Neural cell (in vitro differentiated cells): ENCODE results near the gene GPC1. TPM values are rescaled to one million over a fixed set of nuclear protein-coding genes. Genes with fewer than 3 reads are reported as not detected.

ENCODE experiments used
- H2AFZ ChIP-seq: fragments of 200-600, 300-800 bp; sonication (generic), shearing (Covaris generic); 2 replicates; pipeline ENCODE4 v1.6.0; 2014; ENCODE audit warnings: low read depth, mild to moderate bottlenecking, antibody characterized with exemption, low read length, moderate library complexity
- H3F3A ChIP-seq: fragments of 200-600 bp; shearing (Covaris generic); 2 replicates; pipeline ENCODE4 v1.6.1; 2016; ENCODE audit warnings: mild to moderate bottlenecking, moderate library complexity, mixed read lengths, antibody characterized with exemption, low read length; ENCODE audit not compliant: insufficient read depth, poor library complexity, severe bottlenecking
- H3K27ac ChIP-seq: fragments of 200-600, 300-800 bp; sonication (generic), shearing (Covaris generic); 2 replicates; pipeline ENCODE4 v1.5.1; 2014; ENCODE audit warnings: mild to moderate bottlenecking, low read length, moderate library complexity
- H3K27me3 ChIP-seq: fragments of 300-800, 200-600 bp; sonication (generic), shearing (Covaris generic); 2 replicates; pipeline ENCODE4 v1.6.0; 2014; ENCODE audit warnings: mild to moderate bottlenecking, low read depth, low read length, moderate library complexity; ENCODE audit not compliant: insufficient read depth
- H3K36me3 ChIP-seq: fragments of 300-800, 200-600 bp; sonication (generic), shearing (Covaris generic); 2 replicates; pipeline ENCODE4 v1.5.1; 2014; ENCODE audit warnings: mild to moderate bottlenecking, antibody characterized with exemption, low read length, moderate library complexity; ENCODE audit not compliant: insufficient read depth
- H3K4me2 ChIP-seq: fragments of 300-800, 200-600 bp; sonication (generic), shearing (Covaris generic); 2 replicates; pipeline ENCODE4 v1.6.0; 2014; ENCODE audit warnings: mild to moderate bottlenecking, low read length
- H3K4me3 ChIP-seq: fragments of 300-800, 200-600 bp; sonication (generic), shearing (Covaris generic); 2 replicates; pipeline ENCODE4 v1.5.1; 2014; ENCODE audit warnings: mild to moderate bottlenecking, low read length, moderate library complexity
- H3K79me2 ChIP-seq: fragments of 200-600 bp; shearing (Covaris generic); replicated peaks from 2 replicates; pipeline ENCODE4 v1.6.0; 2014; ENCODE audit warnings: mild to moderate bottlenecking, low read length, moderate library complexity; ENCODE audit not compliant: insufficient read depth
- H3K9ac ChIP-seq: fragments of 300-800, 200-600 bp; sonication (generic), shearing (Covaris generic); 2 replicates; pipeline ENCODE4 v1.6.1; 2016; ENCODE audit warnings: mild to moderate bottlenecking, low read length, mixed read lengths
- H3K9me2 ChIP-seq: fragments of 200-600 bp; shearing (Covaris generic); 2 replicates; pipeline ENCODE4 v1.6.1; 2016; ENCODE audit warnings: mild to moderate bottlenecking, low read length, mixed read lengths; ENCODE audit not compliant: insufficient read depth
- H3K9me3 ChIP-seq: fragments of 200-600, 300-800 bp; sonication (generic), shearing (Covaris generic); 2 replicates; pipeline ENCODE4 v1.6.1; 2016; ENCODE audit warnings: mild to moderate bottlenecking, mixed run types, low read length, moderate library complexity, mixed read lengths
- H4K20me1 ChIP-seq: fragments of 200-600 bp; shearing (Covaris generic); 2 replicates; pipeline ENCODE4 v1.6.1; 2016; ENCODE audit warnings: mild to moderate bottlenecking, mixed run types; ENCODE audit not compliant: insufficient read depth
- CTCF ChIP-seq: fragments of 450-650 bp; IDR thresholded peaks from 2 replicates; pipeline ENCODE4 v1.5.1; 2014; ENCODE audit warnings: antibody characterized with exemption, mild to moderate bottlenecking, moderate library complexity; ENCODE audit not compliant: poor library complexity, severe bottlenecking
- EP300 ChIP-seq: fragments of 450-650 bp; conservative IDR thresholded peaks from 2 replicates; pipeline ENCODE4 v1.6.1; 2014; ENCODE audit warnings: antibody characterized with exemption, mild to moderate bottlenecking, moderate library complexity; ENCODE audit not compliant: poor library complexity, severe bottlenecking
- EZH2 ChIP-seq: fragments of 200-600, 300-800 bp; shearing (Covaris generic), sonication (generic); IDR thresholded peaks from 2 replicates; pipeline ENCODE4 v1.6.1; 2014; ENCODE audit warnings: antibody characterized with exemption, low read length, borderline replicate concordance, mild to moderate bottlenecking; ENCODE audit not compliant: insufficient read depth, poor library complexity, severe bottlenecking
- MXI1 ChIP-seq: fragments of 450-650 bp; conservative IDR thresholded peaks from 2 replicates; pipeline ENCODE4 v1.6.1; 2014; ENCODE audit warnings: antibody characterized with exemption, mild to moderate bottlenecking; ENCODE audit not compliant: poor library complexity, severe bottlenecking
- POLR2AphosphoS5 ChIP-seq: IDR thresholded peaks from 2 replicates; pipeline ENCODE4 v1.6.1; 2012
- RAD21 ChIP-seq: fragments of 450-650 bp; conservative IDR thresholded peaks from 2 replicates; pipeline ENCODE4 v1.6.1; 2014; ENCODE audit warnings: antibody characterized with exemption, mild to moderate bottlenecking, moderate library complexity
- REST ChIP-seq: IDR thresholded peaks from 2 replicates; pipeline ENCODE4 v1.6.1; 2012; ENCODE audit warnings: borderline replicate concordance
- SMC3 ChIP-seq: fragments of 450-650 bp; conservative IDR thresholded peaks from 2 replicates; pipeline ENCODE4 v1.6.1; 2014; ENCODE audit warnings: antibody characterized with exemption, mild to moderate bottlenecking, moderate library complexity; ENCODE audit not compliant: poor library complexity
- TAF1 ChIP-seq: IDR thresholded peaks from 2 replicates; pipeline ENCODE4 v1.6.1; 2012; ENCODE audit warnings: low read depth
- polyA plus RNA-seq: library from polyadenylated mRNA; depleted of rRNA; stranded (reverse); fragments of >200 nt; gene quantifications from 2 replicates; pipeline ENCODE4 v1.2.3, GENCODE V29; 2014

The GPC1 gene
- polyA plus RNA-seq, 1 donor from 2014 or later, result 74.0 TPM

GRCh38 chr2:240463866-240464481 lies 28.5 kb downstream of the GPC1 start:
- Histone ChIP-seq H3F3A (no peaks in the 10 kb centered on the region), H3K27me3 (no peaks in the 10 kb centered on the region), H3K9ac (no peak overlapping the region), H3K36me3 (peaks cover 8% of the 10 kb centered on the region), H3K27ac (no peak overlapping the region), H2AFZ (no peak overlapping the region), H3K4me3 (no peak overlapping the region), H3K79me2 (no peaks in the 10 kb centered on the region), H3K9me2 (no peaks in the 10 kb centered on the region), H4K20me1 (no peaks in the 10 kb centered on the region), H3K9me3 (no peaks in the 10 kb centered on the region), H3K4me2 (no peak overlapping the region)
- TF ChIP-seq RAD21, result no peak
- TF ChIP-seq SMC3, result no peak
- TF ChIP-seq POLR2AphosphoS5, result peak; percentile 5
- TF ChIP-seq MXI1, result no peak
- no peak for TF ChIP-seq CTCF
- no peak for TF ChIP-seq REST
- no peak for TF ChIP-seq EP300

DNA sequence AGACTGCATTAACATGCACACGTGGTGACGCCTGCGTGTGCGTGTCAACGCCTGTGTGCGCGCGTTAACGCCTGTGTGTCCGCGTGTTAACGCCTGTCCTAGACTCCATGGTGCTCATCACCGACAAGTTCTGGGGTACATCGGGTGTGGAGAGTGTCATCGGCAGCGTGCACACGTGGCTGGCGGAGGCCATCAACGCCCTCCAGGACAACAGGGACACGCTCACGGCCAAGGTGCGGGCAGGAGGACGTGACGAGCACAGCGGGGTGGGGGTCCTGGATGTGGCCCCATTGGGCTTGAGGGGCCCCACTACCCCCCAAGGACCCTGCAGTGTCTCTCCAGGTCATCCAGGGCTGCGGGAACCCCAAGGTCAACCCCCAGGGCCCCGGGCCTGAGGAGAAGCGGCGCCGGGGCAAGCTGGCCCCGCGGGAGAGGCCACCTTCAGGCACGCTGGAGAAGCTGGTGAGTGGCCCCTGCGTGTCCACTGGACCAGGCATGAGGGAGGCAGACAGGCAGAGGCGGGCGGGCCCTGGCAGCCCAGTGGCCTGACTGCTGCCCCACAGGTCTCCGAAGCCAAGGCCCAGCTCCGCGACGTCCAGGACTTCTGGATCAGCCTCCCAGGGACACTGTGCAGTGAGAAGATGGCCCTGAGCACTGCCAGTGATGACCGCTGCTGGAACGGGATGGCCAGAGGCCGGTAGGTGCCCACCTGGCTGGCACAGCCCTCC lies 29.2 kb downstream of the GPC1 start:
- Histone ChIP-seq H3K9ac (no peak overlapping the region), H3K4me2 (no peak overlapping the region), H3K36me3 (peaks cover 8% of the 10 kb centered on the region), H3K27ac (no peak overlapping the region), H3F3A (no peaks in the 10 kb centered on the region), H3K9me2 (no peaks in the 10 kb centered on the region), H2AFZ (no peak overlapping the region), H3K9me3 (no peaks in the 10 kb centered on the region), H4K20me1 (no peaks in the 10 kb centered on the region), H3K27me3 (no peaks in the 10 kb centered on the region), H3K4me3 (no peak overlapping the region), H3K79me2 (no peaks in the 10 kb centered on the region)
- TF ChIP-seq SMC3 (no peak), RAD21 (no peak), REST (no peak), MXI1 (no peak), CTCF (no peak), TAF1 (no peak), POLR2AphosphoS5 (no peak), EZH2 (no peak), EP300 (no peak)
